Measurements from ENCODE around the gene CHD2.

The CHD2 gene

GRCh38 chr15:93072411-93073394 is 172.6 kb downstream of the CHD2 start:
- DNase-seq, result no peak

- DNase-seq, result no peak
These were observed 173.4 kb downstream of the CHD2 start for GRCh38 chr15:93073465-93073952.

- DNase-seq, result no peak
These were observed 174.5 kb downstream of the CHD2 start for GRCh38 chr15:93074599-93074998.

GRCh38 chr15:93076217-93076616 is 176.1 kb downstream of the CHD2 start:
- DNase-seq, result no peak

- DNase-seq, result no peak
These were observed 176.8 kb downstream of the CHD2 start for GRCh38 chr15:93076875-93077274.

All from NCI-H187 treated with DMSO at 0.1 percent for 48 hours (cell line).